HEK293T (cell line): ENCODE measurements around the gene ZSCAN22.

Source experiments
- ARNT ChIP-seq: fragments of 450-650 bp; IDR thresholded peaks from 2 replicates; pipeline ENCODE4 v1.6.1; 2017; ENCODE audit warnings: mild to moderate bottlenecking
- ELF4 ChIP-seq: fragments of 450-650 bp; IDR thresholded peaks from 2 replicates; pipeline ENCODE4 v1.6.1; 2017; ENCODE audit warnings: antibody characterized with exemption
- FOXA1 ChIP-seq: fragments of 450-650 bp; IDR thresholded peaks from 2 replicates; pipeline ENCODE4 v1.6.1; 2016; ENCODE audit warnings: mild to moderate bottlenecking
- FOXK2 ChIP-seq: fragments of 450-650 bp; IDR thresholded peaks from 2 replicates; pipeline ENCODE4 v1.6.1; 2016; ENCODE audit warnings: mild to moderate bottlenecking
- L3MBTL2 ChIP-seq: fragments of 450-650 bp; conservative IDR thresholded peaks from 2 replicates; pipeline ENCODE4 v1.6.1; 2016; ENCODE audit warnings: mild to moderate bottlenecking
- LEF1 ChIP-seq: fragments of 450-650 bp; IDR thresholded peaks from 2 replicates; pipeline ENCODE4 v1.6.1; 2017; ENCODE audit warnings: mild to moderate bottlenecking, borderline replicate concordance
- SP1 ChIP-seq: fragments of 450-650 bp; IDR thresholded peaks from 2 replicates; pipeline ENCODE4 v1.6.1; 2017
- SUZ12 ChIP-seq: fragments of 450-650 bp; IDR thresholded peaks from 2 replicates; pipeline ENCODE4 v1.6.1; 2016; ENCODE audit warnings: mild to moderate bottlenecking
- TARDBP ChIP-seq: fragments of 450-650 bp; IDR thresholded peaks from 2 replicates; pipeline ENCODE4 v1.6.1; 2016
- ZNF384 ChIP-seq: fragments of 450-650 bp; IDR thresholded peaks from 2 replicates; pipeline ENCODE4 v1.6.1; 2016

DNA sequence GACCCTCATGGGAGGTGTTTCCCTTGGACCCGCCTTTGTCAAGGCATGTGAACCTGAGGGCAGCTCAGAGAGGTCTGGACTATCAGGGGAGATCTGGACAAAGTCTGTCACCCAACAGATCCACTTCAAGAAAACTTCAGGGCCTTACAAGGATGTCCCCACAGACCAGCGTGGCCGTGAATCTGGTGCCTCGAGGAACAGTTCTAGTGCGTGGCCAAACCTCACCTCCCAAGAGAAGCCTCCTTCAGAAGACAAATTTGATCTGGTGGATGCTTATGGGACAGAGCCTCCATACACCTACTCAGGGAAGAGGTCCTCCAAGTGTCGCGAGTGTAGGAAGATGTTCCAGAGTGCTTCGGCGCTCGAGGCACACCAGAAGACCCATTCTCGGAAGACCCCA lies 11.5 kb downstream of the ZSCAN22 start:
- TF ChIP-seq ZNF384 (no peak), SUZ12 (no peak), FOXA1 (no peak), SP1 (no peak), FOXK2 (no peak), L3MBTL2 (no peak), TARDBP (no peak), ARNT (no peak), LEF1 (no peak), ELF4 (no peak)
